Liver (tissue), 9 donors: ENCODE data around the gene PREB. TPM values are rescaled to one million over a fixed set of nuclear protein-coding genes. Genes with fewer than 3 reads are reported as not detected.

Experiments used
- DNase-seq: peaks from one replicate; pipeline ENCODE4 v3.0.0-alpha.2; 2017; ENCODE audit warnings: low spot score
- H3K27ac ChIP-seq, 2 donors: one replicate each; pipeline ENCODE4 v1.7.0; 2013; ENCODE audit warnings: inconsistent platforms in 2 of 2, low read length in 2 of 2, control low read depth in 1 of 2, low read depth in 1 of 2, mild to moderate bottlenecking in 1 of 2
- H3K27me3 ChIP-seq, 4 donors: one replicate each; pipeline versions ENCODE4 v1.6.1 to v1.7.0; 2013; ENCODE audit warnings: low read length in 3 of 4, inconsistent platforms in 1 of 4, mild to moderate bottlenecking in 1 of 4, moderate library complexity in 1 of 4; ENCODE audit not compliant: control insufficient read depth in 4 of 4, insufficient read depth in 4 of 4
- H3K36me3 ChIP-seq, 4 donors: one replicate each; pipeline versions ENCODE4 v1.6.1 to v1.7.0; 2013; ENCODE audit warnings: low read length in 3 of 4, mild to moderate bottlenecking in 3 of 4, low read depth in 1 of 4, moderate library complexity in 1 of 4; ENCODE audit not compliant: control insufficient read depth in 4 of 4, insufficient read depth in 3 of 4
- H3K4me1 ChIP-seq, 4 donors: one replicate each; pipeline versions ENCODE4 v1.6.1 to v1.7.0; 2013; ENCODE audit warnings: low read length in 3 of 4, mild to moderate bottlenecking in 3 of 4, moderate library complexity in 1 of 4; ENCODE audit not compliant: control insufficient read depth in 4 of 4, insufficient read depth in 4 of 4
- H3K4me3 ChIP-seq, 3 donors: one replicate each; pipeline versions ENCODE4 v1.6.1 to v1.7.0; 2013; ENCODE audit warnings: low read length in 3 of 3, control low read depth in 1 of 3, low read depth in 1 of 3, mild to moderate bottlenecking in 1 of 3
- H3K9ac ChIP-seq, 2 donors: one replicate each; pipeline ENCODE4 v1.7.0; 2013; ENCODE audit warnings: low read length in 2 of 2, mild to moderate bottlenecking in 2 of 2, moderate library complexity in 2 of 2, control low read depth in 1 of 2, low read depth in 1 of 2
- H3K9me3 ChIP-seq, 4 donors: one replicate each; pipeline versions ENCODE4 v1.6.1 to v1.7.0; 2013; ENCODE audit warnings: low read length in 3 of 4; ENCODE audit not compliant: control insufficient read depth in 4 of 4
- EGR1 ChIP-seq, 2 donors: IDR thresholded peaks; 2 replicates each; pipeline ENCODE4 v1.6.1; 2016 to 2018; ENCODE audit warnings: antibody characterized with exemption in 2 of 2, low read depth in 2 of 2
- FOXA1 ChIP-seq: IDR thresholded peaks from 2 replicates; pipeline ENCODE4 v1.6.1; 2016; ENCODE audit warnings: antibody characterized with exemption
- FOXA2 ChIP-seq: IDR thresholded peaks from 2 replicates; pipeline ENCODE4 v1.6.1; 2016; ENCODE audit warnings: antibody characterized with exemption
- GABPA ChIP-seq, 2 donors: IDR thresholded peaks in 1 of 2; conservative IDR thresholded peaks in 1 of 2; 2 replicates each; pipeline ENCODE4 v1.6.1; 2016; ENCODE audit warnings: antibody characterized with exemption in 2 of 2, mild to moderate bottlenecking in 1 of 2, moderate library complexity in 1 of 2
- HNF4A ChIP-seq, 2 donors: conservative IDR thresholded peaks; 2 replicates each; pipeline ENCODE4 v1.6.1; 2016; ENCODE audit warnings: antibody characterized with exemption in 2 of 2, mild to moderate bottlenecking in 2 of 2
- HNF4G ChIP-seq: IDR thresholded peaks from 2 replicates; pipeline ENCODE4 v1.6.1; 2016; ENCODE audit warnings: antibody characterized with exemption
- JUND ChIP-seq, 2 donors: IDR thresholded peaks; 2 replicates each; pipeline ENCODE4 v1.6.1; 2016; ENCODE audit warnings: antibody characterized with exemption in 2 of 2
- NR2F2 ChIP-seq: IDR thresholded peaks from 2 replicates; pipeline ENCODE4 v1.6.1; 2016; ENCODE audit warnings: antibody characterized with exemption
- RAD21 ChIP-seq, 2 donors: IDR thresholded peaks; 2 replicates each; pipeline ENCODE4 v1.6.1; 2016; ENCODE audit warnings: antibody characterized with exemption in 2 of 2, mild to moderate bottlenecking in 2 of 2
- RXRA ChIP-seq, 2 donors: IDR thresholded peaks; 2 replicates each; pipeline ENCODE4 v1.6.1; 2017 to 2018; ENCODE audit warnings: antibody characterized with exemption in 2 of 2, mild to moderate bottlenecking in 1 of 2
- SP1 ChIP-seq: IDR thresholded peaks from 2 replicates; pipeline ENCODE4 v1.6.1; 2018; ENCODE audit warnings: antibody characterized with exemption, mild to moderate bottlenecking
- TAF1 ChIP-seq: conservative IDR thresholded peaks from 2 replicates; pipeline ENCODE4 v1.6.1; 2016; ENCODE audit warnings: antibody characterized with exemption, mild to moderate bottlenecking
- YY1 ChIP-seq: IDR thresholded peaks from 2 replicates; pipeline ENCODE4 v1.6.1; 2016; ENCODE audit warnings: antibody characterized with exemption, mild to moderate bottlenecking
- WGBS: extraction: QIAGEN DNeasy Blood & Tissue Kit; methylation state at CpG from one replicate; pipeline ENCODE4 v1.1.7; 2013; 5-methylcytosine and 5-hydroxymethylcytosine counted together
- polyA plus RNA-seq, 2 donors: library from polyadenylated mRNA; stranded (reverse) in 1 of 2; unstranded in 1 of 2; fragments of 200-250 nt in 1 of 2; fragments of >200 nt in 1 of 2; fragmentation: Nextera tagmentation in 1 of 2; extraction: Ambion mirVana in 1 of 2; gene quantifications; one replicate each; pipeline versions ENCODE4 v1.2.1 to v1.2.3, GENCODE V29; 2013 to 2015
- total RNA-seq, 2 donors: library from RNA; depleted of rRNA; stranded (reverse); fragments of >200 nt; gene quantifications; one replicate each; pipeline ENCODE4 v1.2.3, GENCODE V29; 2014
- TF ChIP-seq, protein P1 (sequence below): IDR thresholded peaks from 2 replicates; pipeline ENCODE4 v1.6.1; 2016; ENCODE audit warnings: antibody characterized with exemption, mild to moderate bottlenecking
- TF ChIP-seq, protein P2 (sequence below): IDR thresholded peaks from 2 replicates; pipeline ENCODE4 v1.6.1; 2016; ENCODE audit warnings: antibody characterized with exemption
- TF ChIP-seq, protein P3 (sequence below): fragments of 150-350 bp; IDR thresholded peaks from 2 replicates; pipeline ENCODE4 v1.5.1; 2017; ENCODE audit warnings: improper control_type of control experiment, low read depth, low read length; ENCODE audit not compliant: missing input control
- TF ChIP-seq, protein P4 (sequence below): IDR thresholded peaks from 2 replicates; pipeline ENCODE4 v1.6.1; 2016; ENCODE audit warnings: antibody characterized with exemption
- TF ChIP-seq, protein P5 (sequence below): IDR thresholded peaks from 2 replicates; pipeline ENCODE4 v1.6.1; 2016; ENCODE audit warnings: antibody characterized with exemption
- donor health status: healthy.
- donor health status: healthy.
- donor health status: healthy.
- donor health status: healthy.
- donor health status: healthy.

The PREB gene
- total and polyA plus RNA-seq, 4 donors, result 21.5 to 98.4 (median 60.9) TPM

DNA sequence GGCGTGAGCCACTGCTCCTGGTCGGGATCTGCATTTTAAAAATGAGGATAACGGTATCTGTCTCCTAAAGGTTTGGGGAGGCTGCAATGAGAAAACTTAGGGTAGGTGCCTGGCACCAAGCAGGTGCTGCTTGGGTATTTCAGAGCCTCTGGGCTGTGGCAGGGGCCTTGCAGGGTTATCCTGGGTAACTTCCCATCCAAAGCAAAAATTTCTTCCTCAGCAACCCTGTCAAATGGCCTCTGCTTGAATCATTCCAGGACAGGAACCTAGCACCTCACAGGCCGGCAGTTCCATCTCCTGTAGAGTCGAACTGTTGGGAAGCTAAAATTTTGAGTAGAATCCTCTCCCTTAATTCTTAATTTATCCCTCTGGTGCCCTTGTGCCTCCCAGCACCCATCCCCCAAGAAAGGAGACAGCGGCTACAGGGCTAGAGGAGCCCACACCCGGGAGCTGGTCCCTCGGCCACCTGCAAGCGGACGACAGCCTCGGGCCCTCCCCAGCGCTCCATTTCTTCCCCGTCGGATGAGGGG, 16.4 kb downstream of the PREB start:
- no peaks in the 10 kb centered on the region for H3K9me3 ChIP-seq
- 64% methylated on average over 14 of the region's 14 CpGs for WGBS
- peaks cover 0 to 11% (median 10%) of the 10 kb centered on the region in 4 donors for H3K4me1 ChIP-seq
- H3K36me3 ChIP-seq, result no peaks in the 10 kb centered on the region
- no peak overlapping the region for H3K27ac ChIP-seq
- H3K27me3 ChIP-seq, result peaks cover 0 to 2% (median 0%) of the 10 kb centered on the region in 4 donors
- TF ChIP-seq JUND (IDR thresholded peaks at IDR 0.05) (no peak), HNF4A (conservative IDR thresholded peaks at IDR 0.05) (no peak), GABPA (IDR thresholded peaks at IDR 0.05 in 1 of 2, conservative IDR thresholded peaks at IDR 0.05 in 1 of 2) (no peak), EGR1 (IDR thresholded peaks at IDR 0.05; ENCODE audit: low read depth in 2 of 2) (no peak), FOXA1 (no peak), RAD21 (IDR thresholded peaks at IDR 0.05) (no peak), SP1 (no peak), FOXA2 (no peak), TAF1 (no peak), HNF4G (no peak), NR2F2 (no peak), YY1 (no peak), RXRA (IDR thresholded peaks at IDR 0.05) (no peak)
- TF ChIP-seq, protein P1, sequence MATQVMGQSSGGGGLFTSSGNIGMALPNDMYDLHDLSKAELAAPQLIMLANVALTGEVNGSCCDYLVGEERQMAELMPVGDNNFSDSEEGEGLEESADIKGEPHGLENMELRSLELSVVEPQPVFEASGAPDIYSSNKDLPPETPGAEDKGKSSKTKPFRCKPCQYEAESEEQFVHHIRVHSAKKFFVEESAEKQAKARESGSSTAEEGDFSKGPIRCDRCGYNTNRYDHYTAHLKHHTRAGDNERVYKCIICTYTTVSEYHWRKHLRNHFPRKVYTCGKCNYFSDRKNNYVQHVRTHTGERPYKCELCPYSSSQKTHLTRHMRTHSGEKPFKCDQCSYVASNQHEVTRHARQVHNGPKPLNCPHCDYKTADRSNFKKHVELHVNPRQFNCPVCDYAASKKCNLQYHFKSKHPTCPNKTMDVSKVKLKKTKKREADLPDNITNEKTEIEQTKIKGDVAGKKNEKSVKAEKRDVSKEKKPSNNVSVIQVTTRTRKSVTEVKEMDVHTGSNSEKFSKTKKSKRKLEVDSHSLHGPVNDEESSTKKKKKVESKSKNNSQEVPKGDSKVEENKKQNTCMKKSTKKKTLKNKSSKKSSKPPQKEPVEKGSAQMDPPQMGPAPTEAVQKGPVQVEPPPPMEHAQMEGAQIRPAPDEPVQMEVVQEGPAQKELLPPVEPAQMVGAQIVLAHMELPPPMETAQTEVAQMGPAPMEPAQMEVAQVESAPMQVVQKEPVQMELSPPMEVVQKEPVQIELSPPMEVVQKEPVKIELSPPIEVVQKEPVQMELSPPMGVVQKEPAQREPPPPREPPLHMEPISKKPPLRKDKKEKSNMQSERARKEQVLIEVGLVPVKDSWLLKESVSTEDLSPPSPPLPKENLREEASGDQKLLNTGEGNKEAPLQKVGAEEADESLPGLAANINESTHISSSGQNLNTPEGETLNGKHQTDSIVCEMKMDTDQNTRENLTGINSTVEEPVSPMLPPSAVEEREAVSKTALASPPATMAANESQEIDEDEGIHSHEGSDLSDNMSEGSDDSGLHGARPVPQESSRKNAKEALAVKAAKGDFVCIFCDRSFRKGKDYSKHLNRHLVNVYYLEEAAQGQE, result no peak
- TF ChIP-seq, protein P2, sequence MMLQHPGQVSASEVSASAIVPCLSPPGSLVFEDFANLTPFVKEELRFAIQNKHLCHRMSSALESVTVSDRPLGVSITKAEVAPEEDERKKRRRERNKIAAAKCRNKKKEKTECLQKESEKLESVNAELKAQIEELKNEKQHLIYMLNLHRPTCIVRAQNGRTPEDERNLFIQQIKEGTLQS, result no peak
- TF ChIP-seq, protein P3, sequence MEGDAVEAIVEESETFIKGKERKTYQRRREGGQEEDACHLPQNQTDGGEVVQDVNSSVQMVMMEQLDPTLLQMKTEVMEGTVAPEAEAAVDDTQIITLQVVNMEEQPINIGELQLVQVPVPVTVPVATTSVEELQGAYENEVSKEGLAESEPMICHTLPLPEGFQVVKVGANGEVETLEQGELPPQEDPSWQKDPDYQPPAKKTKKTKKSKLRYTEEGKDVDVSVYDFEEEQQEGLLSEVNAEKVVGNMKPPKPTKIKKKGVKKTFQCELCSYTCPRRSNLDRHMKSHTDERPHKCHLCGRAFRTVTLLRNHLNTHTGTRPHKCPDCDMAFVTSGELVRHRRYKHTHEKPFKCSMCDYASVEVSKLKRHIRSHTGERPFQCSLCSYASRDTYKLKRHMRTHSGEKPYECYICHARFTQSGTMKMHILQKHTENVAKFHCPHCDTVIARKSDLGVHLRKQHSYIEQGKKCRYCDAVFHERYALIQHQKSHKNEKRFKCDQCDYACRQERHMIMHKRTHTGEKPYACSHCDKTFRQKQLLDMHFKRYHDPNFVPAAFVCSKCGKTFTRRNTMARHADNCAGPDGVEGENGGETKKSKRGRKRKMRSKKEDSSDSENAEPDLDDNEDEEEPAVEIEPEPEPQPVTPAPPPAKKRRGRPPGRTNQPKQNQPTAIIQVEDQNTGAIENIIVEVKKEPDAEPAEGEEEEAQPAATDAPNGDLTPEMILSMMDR, result no peak
- TF ChIP-seq, protein P4, sequence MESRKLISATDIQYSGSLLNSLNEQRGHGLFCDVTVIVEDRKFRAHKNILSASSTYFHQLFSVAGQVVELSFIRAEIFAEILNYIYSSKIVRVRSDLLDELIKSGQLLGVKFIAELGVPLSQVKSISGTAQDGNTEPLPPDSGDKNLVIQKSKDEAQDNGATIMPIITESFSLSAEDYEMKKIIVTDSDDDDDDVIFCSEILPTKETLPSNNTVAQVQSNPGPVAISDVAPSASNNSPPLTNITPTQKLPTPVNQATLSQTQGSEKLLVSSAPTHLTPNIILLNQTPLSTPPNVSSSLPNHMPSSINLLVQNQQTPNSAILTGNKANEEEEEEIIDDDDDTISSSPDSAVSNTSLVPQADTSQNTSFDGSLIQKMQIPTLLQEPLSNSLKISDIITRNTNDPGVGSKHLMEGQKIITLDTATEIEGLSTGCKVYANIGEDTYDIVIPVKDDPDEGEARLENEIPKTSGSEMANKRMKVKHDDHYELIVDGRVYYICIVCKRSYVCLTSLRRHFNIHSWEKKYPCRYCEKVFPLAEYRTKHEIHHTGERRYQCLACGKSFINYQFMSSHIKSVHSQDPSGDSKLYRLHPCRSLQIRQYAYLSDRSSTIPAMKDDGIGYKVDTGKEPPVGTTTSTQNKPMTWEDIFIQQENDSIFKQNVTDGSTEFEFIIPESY, result no peak
- TF ChIP-seq, protein P5, sequence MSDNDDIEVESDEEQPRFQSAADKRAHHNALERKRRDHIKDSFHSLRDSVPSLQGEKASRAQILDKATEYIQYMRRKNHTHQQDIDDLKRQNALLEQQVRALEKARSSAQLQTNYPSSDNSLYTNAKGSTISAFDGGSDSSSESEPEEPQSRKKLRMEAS, result no peak
- no peak overlapping the region for H3K9ac ChIP-seq
- no peak for DNase-seq
- H3K4me3 ChIP-seq, result peak overlapping the region in 1 of 3 donors; percentile 52
